Neutrophil (primary cell): ENCODE measurements around the gene CYTH4.

Experiments used
- H3K27ac ChIP-seq: fragments of 200-600 bp; sonication (generic); 2 replicates; pipeline ENCODE4 v1.5.1; 2016; ENCODE audit warnings: mild to moderate bottlenecking, moderate library complexity
- H3K27me3 ChIP-seq: fragments of 200-600 bp; sonication (generic); 2 replicates; pipeline ENCODE4 v1.6.0; 2016; ENCODE audit warnings: mild to moderate bottlenecking
- H3K36me3 ChIP-seq: fragments of 200-600 bp; sonication (generic); 2 replicates; pipeline ENCODE4 v1.5.1; 2017
- H3K4me1 ChIP-seq, 2 experiments: fragments of 200-600 bp in 1 of 2; sonication (generic) in 1 of 2; 1 replicate in 1 of 2; 2 replicates in 1 of 2; pipeline versions ENCODE4 v1.5.1 to v1.6.1; 2013 to 2016; ENCODE audit warnings: low read depth in 1 of 2, low read length in 1 of 2, mild to moderate bottlenecking in 1 of 2, moderate library complexity in 1 of 2; ENCODE audit not compliant: control insufficient read depth in 1 of 2, insufficient read depth in 1 of 2
- H3K4me3 ChIP-seq, 2 experiments: fragments of 200-600 bp in 1 of 2; sonication (generic) in 1 of 2; 1 replicate in 1 of 2; 2 replicates in 1 of 2; pipeline ENCODE4 v1.5.1; 2013 to 2016; ENCODE audit warnings: low read depth in 1 of 2, low read length in 1 of 2, mild to moderate bottlenecking in 1 of 2, moderate library complexity in 1 of 2
- H3K9me3 ChIP-seq: fragments of 200-600 bp; sonication (generic); 2 replicates; pipeline ENCODE4 v1.5.1; 2016
- CTCF ChIP-seq: fragments of 200-600 bp; sonication (generic); IDR thresholded peaks from 2 replicates; pipeline ENCODE4 v1.5.1; 2016; ENCODE audit warnings: antibody characterized with exemption

The CYTH4 gene

DNA sequence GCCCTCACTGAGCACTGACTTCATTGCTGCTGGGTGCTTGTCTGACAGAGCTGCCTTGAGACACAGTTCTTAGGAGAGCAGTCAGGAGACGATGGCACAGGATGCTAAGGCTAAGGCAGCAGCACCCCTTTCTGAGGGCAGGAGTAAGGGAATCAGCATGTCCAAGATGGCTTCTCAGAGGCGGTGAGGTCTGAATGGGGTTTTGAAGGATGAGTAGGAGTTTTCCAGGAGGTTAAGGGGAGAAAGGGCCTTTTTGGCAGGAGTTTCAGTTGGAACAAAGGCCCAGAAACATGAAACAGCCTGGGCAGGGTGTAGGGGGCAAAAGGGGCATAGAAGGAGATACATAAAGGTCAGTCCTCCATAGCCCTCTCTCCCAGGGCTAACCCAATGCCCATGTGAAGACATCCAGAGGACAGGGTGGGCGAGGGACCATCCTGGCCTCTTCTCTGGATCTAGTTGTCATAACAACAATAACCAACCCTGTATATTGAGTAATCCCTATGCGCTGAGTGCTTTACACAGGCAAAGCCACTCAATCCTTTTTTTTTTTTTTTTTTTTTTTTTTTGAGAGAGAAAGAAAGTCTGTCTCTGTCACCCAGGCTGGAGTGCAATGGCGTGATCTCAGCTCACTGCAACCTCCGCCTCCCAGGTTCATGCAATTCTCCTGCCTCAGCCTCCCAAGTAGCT lies 19.0 kb downstream of the CYTH4 start:
- Histone ChIP-seq H3K9me3 (no peaks in the 10 kb centered on the region), H3K4me3 (peak overlapping the region; percentile 43 to 59), H3K36me3 (peaks cover 100% of the 10 kb centered on the region), H3K27me3 (no peaks in the 10 kb centered on the region), H3K27ac (peak overlapping the region; percentile 85), H3K4me1 (peaks cover 91 to 100% of the 10 kb centered on the region in 2 experiments)
- TF ChIP-seq CTCF, result no peak

DNA sequence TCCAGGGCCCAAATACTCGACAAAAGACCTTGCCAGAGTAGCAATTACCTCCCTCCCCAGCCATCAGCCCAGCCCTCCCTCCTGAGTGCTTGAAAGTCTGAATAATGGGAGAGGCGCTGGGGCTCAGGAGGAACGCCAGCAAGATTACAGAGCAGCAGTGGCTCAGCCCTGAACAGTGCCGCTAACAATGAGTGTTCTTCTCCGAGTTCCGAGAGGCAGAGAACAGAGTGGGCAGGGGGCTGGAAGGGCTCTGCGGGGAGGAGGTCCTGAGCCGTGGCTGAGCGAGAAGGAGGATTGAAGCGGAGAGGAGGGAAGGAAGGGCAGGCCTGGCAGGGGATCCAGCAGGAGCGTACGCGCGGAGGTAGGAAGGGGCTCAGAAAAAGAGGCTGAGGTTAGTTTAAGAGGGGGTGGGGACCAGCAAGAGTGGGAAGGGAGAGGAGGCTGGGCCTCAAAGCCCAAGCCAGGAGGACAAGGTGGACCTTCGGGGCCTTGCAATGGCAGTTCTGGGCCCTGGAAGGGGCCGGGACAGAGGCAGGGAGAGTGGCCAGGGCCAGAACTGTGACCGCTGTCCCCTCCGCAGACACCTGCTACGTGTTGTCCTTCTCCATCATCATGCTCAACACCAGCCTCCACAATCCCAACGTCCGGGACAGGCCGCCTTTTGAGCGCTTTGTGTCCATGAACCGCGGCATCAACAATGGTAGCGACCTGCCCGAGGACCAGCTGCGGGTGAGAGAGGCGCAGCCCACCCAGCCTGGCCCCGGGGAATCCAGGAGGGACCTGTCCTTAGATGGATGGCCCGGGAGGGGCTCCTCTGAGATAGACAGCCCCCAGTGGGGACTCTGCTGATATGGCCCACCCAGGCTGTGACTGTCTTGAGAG lies 20.6 kb downstream of the CYTH4 start:
- Histone ChIP-seq H3K9me3 (no peaks in the 10 kb centered on the region), H3K27me3 (no peaks in the 10 kb centered on the region), H3K4me3 (peak overlapping the region in 1 of 2 experiments; percentile 10), H3K4me1 (peaks cover 92 to 100% of the 10 kb centered on the region in 2 experiments), H3K36me3 (peaks cover 100% of the 10 kb centered on the region), H3K27ac (peak overlapping the region; percentile 94)
- no peak for TF ChIP-seq CTCF

GRCh38 chr22:37303821-37304274 lies 21.5 kb downstream of the CYTH4 start:
- Histone ChIP-seq H3K4me3 (peak overlapping the region; percentile 10), H3K9me3 (peaks cover 2% of the 10 kb centered on the region), H3K4me1 (peaks cover 92 to 100% of the 10 kb centered on the region in 2 experiments), H3K27me3 (no peaks in the 10 kb centered on the region), H3K27ac (peak overlapping the region; percentile 94), H3K36me3 (peaks cover 100% of the 10 kb centered on the region)
- TF ChIP-seq CTCF, result no peak

- H3K27me3 ChIP-seq, result no peaks in the 10 kb centered on the region
- H3K9me3 ChIP-seq, result peaks cover 6% of the 10 kb centered on the region
- H3K4me3 ChIP-seq, result peak overlapping the region in 1 of 2 experiments; percentile 10
- peak overlapping the region; percentile 94 for H3K27ac ChIP-seq
- H3K36me3 ChIP-seq, result peaks cover 100% of the 10 kb centered on the region
- TF ChIP-seq CTCF, result no peak
- peaks cover 92 to 100% of the 10 kb centered on the region in 2 experiments for H3K4me1 ChIP-seq
Observed at GRCh38 chr22:37304595-37305343, 22.5 kb downstream of the CYTH4 start.

DNA sequence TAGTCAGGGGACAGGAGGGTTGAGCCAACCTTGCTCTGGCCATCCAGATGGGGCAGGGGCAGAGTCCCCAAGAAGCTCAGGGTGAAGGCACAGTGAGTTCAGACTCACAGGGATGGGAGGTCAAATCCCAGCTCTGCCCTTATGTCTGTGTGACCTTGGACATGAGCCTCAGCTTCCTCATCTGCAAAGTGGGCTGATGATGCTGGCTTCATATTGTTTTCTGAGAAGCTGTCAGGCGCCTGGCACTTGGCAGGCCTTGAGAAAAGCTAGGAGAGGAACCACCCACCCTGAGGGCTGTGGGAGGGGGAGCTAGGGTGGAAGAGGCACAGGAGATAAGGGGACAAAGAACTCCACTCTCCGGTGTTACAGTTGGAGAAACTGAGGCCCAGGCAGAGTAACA lies 23.6 kb downstream of the CYTH4 start:
- Histone ChIP-seq H3K4me1 (peaks cover 92 to 100% of the 10 kb centered on the region in 2 experiments), H3K36me3 (peaks cover 100% of the 10 kb centered on the region), H3K27me3 (no peaks in the 10 kb centered on the region), H3K9me3 (peaks cover 6% of the 10 kb centered on the region), H3K27ac (peak overlapping the region; percentile 94), H3K4me3 (no peak overlapping the region)
- no peak for TF ChIP-seq CTCF
